HG02973 (cell line): Measurements from ENCODE around the gene NUP93.
A peak's percentile ranks its signal among the peaks of the same experiment; 100 is the strongest.

Experiments used
- ATAC-seq: cut with Tn5 transposase; IDR thresholded peaks from one replicate; pipeline ENCODE4 v1.9.1; 2021; ENCODE audit warnings: moderate library complexity; ENCODE audit not compliant: unreplicated experiment

The NUP93 gene

DNA sequence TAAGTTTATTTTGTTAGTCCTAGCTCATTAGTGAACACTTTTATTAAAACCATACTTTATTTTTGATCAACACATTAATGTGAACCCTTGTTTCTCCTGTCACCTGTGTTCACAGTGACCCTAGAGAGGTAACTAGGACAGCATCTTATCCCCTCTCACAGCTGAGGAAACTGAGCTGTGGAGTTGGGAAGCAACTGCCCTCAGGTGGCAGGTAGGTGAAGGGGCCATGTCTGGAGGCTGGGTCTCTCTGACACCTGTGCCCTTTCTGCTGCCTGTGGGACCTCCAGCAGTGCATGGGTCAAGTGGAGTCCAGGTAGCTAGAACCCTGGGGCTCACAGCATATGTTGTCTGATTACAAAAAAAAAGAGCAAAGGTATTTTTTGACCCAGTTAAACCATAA, 112.2 kb downstream of the NUP93 start:
- no peak for ATAC-seq

DNA sequence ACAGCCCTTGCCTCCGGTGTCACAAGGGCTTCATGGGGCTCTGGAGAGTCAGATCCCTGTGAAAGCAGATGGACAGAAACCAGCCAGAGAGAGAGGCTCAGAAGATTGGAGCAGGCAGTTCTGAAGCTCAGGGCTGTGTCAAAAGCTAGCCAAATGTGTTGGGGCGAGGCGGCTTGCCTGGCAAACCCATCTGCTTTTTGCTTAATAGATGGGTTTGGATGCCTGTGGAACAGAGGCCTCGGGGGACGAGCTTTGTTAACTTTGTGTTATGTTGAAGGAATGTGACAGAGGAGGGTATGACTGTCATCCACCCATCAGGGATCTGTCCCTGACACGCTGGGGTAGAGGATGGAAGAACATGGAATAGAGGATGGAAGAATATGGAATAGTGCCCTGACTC, 114.1 kb downstream of the NUP93 start:
- ATAC-seq = no peak

DNA sequence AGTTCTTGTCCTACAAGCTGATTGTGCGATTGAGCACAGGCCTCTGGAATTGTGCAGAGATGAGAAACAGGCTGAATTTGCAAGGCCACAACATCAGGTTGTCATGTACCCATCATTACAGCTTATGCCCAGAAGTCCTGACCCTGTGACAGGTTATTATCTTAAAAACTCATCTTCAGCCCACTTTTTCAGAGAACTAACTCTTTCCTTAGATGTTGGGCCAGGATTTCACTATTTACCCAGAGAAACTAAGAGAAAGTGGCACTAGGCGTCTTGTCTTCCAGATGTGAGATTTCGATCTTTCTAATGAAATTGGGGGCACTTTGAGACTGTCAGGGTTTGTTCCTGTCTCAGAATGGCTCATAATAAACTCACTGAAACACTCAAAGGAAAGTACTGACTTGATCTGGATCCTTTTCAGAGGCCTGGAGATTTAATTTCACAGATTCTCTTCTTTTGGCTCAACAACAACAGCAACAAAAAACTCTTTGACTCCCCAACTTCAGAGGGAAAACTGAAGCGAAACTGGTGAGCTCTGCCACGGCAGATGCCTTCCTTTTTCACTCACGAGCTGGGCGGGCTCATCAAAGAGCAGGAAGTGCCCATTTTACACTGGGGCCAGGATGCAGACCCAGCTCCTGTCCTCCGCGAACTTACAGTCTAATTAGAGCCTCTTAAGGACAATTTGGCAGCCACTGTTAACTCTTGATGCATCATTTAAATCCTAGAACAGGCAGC, 117.4 kb downstream of the NUP93 start:
- ATAC-seq = no peak

- ATAC-seq = no peak
These were observed 118.4 kb downstream of the NUP93 start for GRCh38 chr16:56848029-56848936.

- no peak for ATAC-seq
These were observed 119.2 kb downstream of the NUP93 start for GRCh38 chr16:56848955-56849689.

GRCh38 chr16:56849690-56850680, 120.1 kb downstream of the NUP93 start:
- no peak for ATAC-seq

GRCh38 chr16:56851671-56852400, 121.9 kb downstream of the NUP93 start:
- no peak for ATAC-seq

- ATAC-seq = no peak
These were observed 122.4 kb downstream of the NUP93 start for GRCh38 chr16:56852401-56852730.

DNA sequence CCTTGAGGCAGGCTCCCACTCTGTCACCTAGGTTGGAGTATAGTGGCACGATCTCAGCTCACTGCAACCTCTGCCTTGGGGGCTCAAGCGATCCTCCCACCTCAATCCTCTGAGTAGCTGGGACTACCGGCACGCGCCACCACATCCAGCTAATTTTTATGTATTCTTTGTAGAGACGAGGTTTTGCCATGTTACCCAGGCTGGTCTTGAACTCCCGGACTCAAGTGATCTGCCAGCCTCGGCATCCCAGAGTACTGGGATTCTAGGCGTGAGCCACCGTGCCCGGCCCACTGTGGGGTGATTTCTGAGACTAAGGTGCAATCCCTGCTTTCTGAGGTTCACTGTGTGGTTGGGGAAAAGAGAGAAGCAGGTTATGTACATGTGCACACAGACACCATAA, 123.0 kb downstream of the NUP93 start:
- no peak for ATAC-seq

DNA sequence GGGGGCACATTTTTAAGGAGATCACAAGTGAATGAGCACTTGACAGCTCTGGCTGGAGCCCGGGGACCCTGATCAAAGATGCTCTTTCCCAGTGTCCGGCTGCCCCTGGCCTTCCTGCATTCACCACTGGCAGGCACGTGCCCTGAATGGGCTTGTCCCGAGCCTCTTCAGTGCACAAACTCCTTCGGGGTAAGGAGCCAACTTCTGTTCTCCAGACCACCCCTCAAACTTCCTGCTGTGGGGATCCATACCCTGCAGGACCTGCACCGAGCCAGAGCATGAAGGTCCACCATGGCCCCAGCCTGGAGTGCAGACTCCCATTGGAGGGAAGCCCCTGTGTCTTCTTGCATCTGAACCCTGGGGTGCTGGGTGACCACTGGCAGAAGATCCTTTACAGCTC, 125.3 kb downstream of the NUP93 start:
- ATAC-seq = no peak

DNA sequence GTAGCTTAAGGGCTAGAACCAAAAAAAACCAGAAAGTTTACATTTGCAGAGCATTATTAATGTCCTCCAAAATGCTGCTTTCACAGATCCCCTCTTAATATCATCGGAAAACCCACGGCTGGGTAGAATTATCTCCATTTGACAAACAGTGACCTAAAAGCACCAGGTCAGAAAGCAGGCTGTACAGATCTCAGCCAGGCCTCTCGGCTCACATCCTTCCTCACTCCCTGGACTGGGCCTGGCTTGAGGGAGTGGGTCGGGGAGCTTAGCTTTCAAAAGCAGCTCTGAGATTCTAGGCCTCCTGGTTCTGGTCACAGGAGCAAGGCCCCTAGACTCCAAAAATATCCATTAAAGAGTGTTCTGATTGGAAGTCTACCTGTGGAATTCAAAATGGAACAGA, 126.0 kb downstream of the NUP93 start:
- ATAC-seq = no peak

- no peak for ATAC-seq
These were observed 127.0 kb downstream of the NUP93 start for GRCh38 chr16:56856876-56857447.

GRCh38 chr16:56858374-56858773, 128.4 kb downstream of the NUP93 start:
- ATAC-seq = no peak

GRCh38 chr16:56859636-56860035, 129.7 kb downstream of the NUP93 start:
- ATAC-seq = no peak

GRCh38 chr16:56860226-56861020, 130.5 kb downstream of the NUP93 start:
- ATAC-seq = peak; percentile 71

DNA sequence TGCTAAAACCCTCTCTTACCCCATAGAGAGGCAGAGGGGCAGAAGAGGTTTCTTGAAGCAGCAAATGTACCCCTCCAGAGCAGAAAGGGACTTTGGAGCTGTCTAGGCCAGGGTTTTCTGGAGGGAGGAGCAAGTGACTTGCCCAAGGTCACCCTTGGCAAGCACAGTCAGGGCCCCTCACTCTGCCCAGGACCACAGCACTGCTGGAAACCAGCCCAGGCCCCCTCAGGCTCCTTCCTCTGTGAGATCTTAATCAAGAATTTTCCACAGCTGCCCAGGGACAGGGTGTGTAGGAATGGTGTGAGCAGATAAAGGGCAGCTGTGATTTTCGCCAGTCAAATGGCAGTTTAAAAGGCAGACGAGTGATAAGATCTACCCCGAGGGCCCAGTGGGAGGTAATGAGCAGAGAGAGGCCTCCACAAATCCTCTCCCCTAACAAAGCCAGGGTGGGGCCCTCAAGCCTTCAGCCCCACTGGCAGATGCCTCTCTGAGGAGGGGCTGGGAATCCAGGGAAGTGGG, 131.2 kb downstream of the NUP93 start:
- ATAC-seq = no peak

DNA sequence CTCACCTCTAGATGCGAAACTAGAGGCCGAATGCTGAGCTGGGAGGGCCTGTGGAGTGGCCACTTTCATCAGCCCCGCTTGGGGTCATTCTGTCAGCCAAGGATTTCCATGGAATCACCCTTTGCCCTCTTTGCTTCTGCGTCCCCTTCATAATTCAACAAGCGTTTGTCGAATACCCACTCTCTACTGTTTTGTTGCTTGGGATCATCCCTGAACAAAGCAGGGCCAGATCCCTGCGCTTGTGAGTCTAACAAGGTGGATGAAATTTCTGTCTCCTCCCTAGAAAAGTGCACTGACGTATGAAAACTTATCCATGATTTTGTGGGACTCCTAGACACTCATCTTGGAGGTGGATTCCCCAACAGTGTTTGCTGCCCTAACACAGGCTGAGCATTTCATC, 131.8 kb downstream of the NUP93 start:
- no peak for ATAC-seq

DNA sequence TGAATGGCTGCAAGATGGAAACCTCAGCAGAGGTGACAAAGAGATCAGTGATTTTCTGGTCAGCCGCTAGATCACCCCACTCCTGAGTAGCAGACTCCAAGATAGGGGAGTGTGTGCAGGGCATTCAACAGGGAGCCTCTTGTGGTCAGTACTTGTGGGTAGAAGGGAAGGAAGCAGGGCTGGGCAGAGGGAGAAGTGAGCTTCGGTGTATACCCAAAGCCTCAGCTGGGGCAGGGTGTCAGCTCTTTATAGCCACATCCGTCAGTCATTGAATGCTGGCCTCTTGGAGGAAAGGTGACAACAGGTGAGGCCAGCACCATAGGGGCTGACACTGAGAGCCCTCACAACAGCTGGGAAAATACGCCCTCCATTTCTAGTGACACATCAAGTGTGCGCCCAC, 132.8 kb downstream of the NUP93 start:
- ATAC-seq = no peak
